SW 1271 (cell line): ENCODE results near the gene AFAP1.
"Not testable (repeated sequence)": the region's sequence is repeated elsewhere in the genome, so short reads cannot be mapped to it uniquely, and the experiment has no call there.

Source experiments
- DNase-seq, 2 experiments: peaks; one replicate each; lab custom pipeline; 2025; lab: John Stamatoyannopoulos, UW

The AFAP1 gene

GRCh38 chr4:7945709-7946380 is 6.2 kb upstream of the AFAP1 start:
- DNase-seq: no peak

- DNase-seq: no peak
Observed at GRCh38 chr4:7944599-7945220, 5.0 kb upstream of the AFAP1 start.

GRCh38 chr4:7943688-7944087 is 4.0 kb upstream of the AFAP1 start:
- DNase-seq: not testable (repeated sequence)

- no peak for DNase-seq
Observed at GRCh38 chr4:7943211-7943610, 3.5 kb upstream of the AFAP1 start.

GRCh38 chr4:7941965-7942496 is 2.4 kb upstream of the AFAP1 start:
- no peak for DNase-seq

GRCh38 chr4:7941111-7941964 is 1.7 kb upstream of the AFAP1 start:
- no peak for DNase-seq

GRCh38 chr4:7938609-7939376 is 868 bp downstream of the AFAP1 start:
- no peak for DNase-seq

GRCh38 chr4:7938266-7938608 is 1.4 kb downstream of the AFAP1 start:
- no peak for DNase-seq

GRCh38 chr4:7937006-7937405 is 2.7 kb downstream of the AFAP1 start:
- DNase-seq: no peak

GRCh38 chr4:7933651-7934510 is 5.8 kb downstream of the AFAP1 start:
- no peak for DNase-seq

- DNase-seq: no peak
Observed at GRCh38 chr4:7932287-7932686, 7.4 kb downstream of the AFAP1 start.

- peak in 1 of 2 experiments; percentile 37 for DNase-seq
Observed at GRCh38 chr4:7929118-7929951, 10.3 kb downstream of the AFAP1 start.

- no peak for DNase-seq
Observed at GRCh38 chr4:7928711-7929110, 10.9 kb downstream of the AFAP1 start.

- DNase-seq: no peak
Observed at GRCh38 chr4:7926822-7927221, 12.8 kb downstream of the AFAP1 start.

- no peak for DNase-seq
Observed at GRCh38 chr4:7924570-7924969, 15.1 kb downstream of the AFAP1 start.

GRCh38 chr4:7924163-7924562 is 15.5 kb downstream of the AFAP1 start:
- DNase-seq: no peak

- no peak for DNase-seq
Observed at GRCh38 chr4:7922466-7922865, 17.2 kb downstream of the AFAP1 start.

- DNase-seq: no peak
Observed at GRCh38 chr4:7918981-7919380, 20.7 kb downstream of the AFAP1 start.

GRCh38 chr4:7918187-7918586 is 21.5 kb downstream of the AFAP1 start:
- not testable (repeated sequence) for DNase-seq

GRCh38 chr4:7917669-7918068 is 22.0 kb downstream of the AFAP1 start:
- DNase-seq: no peak
